K562 treated with DMSO at 1 percent for 4 hours (cell line): ENCODE measurements around the gene GSTCD. TPM values are rescaled to one million over a fixed set of nuclear protein-coding genes. Genes with fewer than 3 reads are reported as not detected.

Source experiments
- total RNA-seq: library from RNA; unstranded; fragments of 300-600 nt; gene quantifications from 2 replicates; pipeline ENCODE4 v1.2.3, GENCODE V29; 2022; ENCODE audit not compliant: insufficient read depth

GSTCD gene, protein sequence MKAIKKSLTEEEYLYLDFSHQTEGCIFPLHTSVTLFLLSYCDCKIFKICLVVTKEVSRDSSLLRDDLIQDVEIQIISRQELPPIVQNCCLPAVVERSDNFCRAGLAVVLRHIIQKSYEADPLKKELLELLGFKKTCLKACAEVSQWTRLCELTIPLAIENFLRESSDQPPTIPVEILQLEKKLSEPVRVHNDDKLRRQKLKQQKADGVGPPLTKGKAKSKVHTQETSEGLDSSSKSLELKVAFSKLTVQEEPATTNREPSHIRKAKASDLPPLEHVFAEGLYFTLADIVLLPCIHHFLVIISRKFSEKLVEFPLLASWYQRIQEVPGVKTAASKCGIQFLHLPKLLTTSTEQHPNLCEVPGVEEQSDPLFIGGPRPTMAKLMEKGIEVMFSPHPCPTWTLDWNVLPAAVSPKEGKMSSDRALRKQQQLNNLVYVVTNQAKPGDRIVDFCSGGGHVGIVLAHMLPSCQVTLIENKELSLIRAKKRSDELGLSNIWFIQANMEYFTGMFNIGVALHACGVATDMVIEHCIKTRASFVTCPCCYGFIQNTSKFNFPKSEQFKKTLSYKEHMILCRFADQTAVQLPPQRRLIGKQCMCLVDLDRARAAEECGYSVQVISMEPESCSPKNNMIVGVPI
- 7.2 and 8.6 TPM in 2 replicates for total RNA-seq

DNA sequence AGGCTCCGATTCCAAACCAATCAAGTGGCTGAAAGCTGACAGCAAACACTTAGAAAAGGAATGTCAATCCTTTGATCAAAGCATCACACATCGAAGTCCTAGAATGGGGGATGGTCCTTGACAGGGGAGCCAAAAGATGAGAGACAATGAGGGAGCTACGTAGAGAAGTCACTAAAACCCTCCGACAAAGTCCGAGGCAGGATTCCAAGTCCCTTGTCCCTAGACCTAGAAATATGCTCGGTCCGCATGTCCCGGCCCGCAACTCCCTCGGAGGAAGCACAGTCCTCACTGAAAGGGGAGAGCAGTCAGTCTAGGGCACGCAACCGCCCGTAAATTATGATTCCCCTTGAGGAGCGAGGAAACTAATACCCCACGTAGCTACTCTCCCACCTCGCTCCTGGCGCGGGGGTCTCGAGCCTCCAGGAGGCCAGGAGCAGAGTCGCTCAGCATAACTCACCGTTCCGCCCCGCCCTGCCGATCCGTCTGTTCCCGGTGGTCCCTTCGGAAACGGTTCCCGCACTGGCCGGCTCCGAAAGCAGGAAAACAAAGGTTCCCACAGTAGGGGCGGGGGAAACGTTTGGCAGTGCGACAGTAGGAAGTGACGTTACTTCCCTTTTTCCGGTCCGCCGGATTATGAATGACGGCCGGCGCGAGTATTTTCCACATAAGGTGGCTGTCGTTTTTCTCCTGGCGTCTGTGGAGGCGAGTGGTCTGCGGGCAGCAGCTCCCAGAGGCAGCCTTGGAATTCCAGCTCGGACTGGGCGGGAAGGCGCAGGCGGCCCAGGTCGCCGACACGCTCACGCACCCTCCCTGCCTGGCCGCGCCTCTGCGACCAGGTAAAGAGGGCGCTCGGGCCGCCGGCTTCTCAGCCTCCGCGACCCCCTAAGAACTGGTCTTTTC, at the start of gene GSTCD, which contains the start of gene INTS12:
TSS of gene GSTCD (plus strand) at position 604 of the 900 bp plus-strand sequence. CDS start 8,830 bp downstream, outside the sequence.
TSS of gene INTS12 (minus strand) at position 509 of the 900 bp plus-strand sequence. CDS start 8,684 bp downstream, outside the sequence.

DNA sequence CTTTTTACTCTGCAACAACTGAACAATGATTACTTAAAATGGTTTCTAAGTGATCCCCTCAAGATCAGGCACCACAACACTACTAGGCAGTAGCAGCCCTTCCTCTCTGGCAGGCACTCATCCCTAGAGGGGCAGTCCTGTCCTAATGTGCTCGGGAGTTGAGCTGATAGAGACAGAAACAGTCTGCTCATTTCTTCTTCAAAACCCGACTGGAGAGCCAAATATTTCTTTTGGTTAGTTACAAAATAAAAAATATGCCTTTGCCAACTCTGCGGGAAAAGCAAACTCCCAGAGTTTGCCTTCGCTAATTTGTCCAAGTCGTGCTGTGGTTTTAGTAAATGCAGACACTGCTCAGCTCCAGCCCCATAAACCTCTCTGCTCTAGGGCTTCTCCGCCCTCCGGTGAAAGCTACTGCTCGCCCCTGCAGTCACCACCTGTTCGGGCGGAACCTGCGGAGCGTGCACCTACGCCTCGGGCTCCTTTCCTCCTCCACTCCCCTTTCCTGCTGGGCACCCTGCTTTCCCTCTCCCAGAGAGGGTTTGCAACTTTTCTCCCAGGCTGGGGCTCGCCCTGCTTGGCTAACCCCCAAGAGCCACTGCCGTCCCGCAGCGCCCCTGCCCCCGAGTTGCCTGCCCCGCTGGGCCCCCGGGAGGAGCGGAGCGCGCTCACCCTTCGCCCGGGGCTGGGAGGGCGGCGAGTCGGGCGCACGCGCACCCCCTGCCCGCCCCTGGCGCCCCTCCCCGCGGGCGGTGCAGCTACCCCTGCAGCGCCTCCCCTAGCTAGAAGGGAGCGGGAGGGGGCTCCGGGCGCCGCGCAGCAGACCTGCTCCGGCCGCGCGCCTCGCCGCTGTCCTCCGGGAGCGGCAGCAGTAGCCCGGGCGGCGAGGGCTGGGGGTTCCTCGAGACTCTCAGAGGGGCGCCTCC, 186.3 kb downstream of the GSTCD start, which contains the start of gene NPNT:
TSS of gene NPNT (plus strand) at position 812 of the 923 bp plus-strand sequence. CDS start 182 bp downstream, outside the sequence.

Other genes starting within 250 kb of the GSTCD start
- 29.0 and 33.3 TPM in 2 replicates for gene PPA2, start 234.7 kb upstream of the GSTCD start, total RNA-seq
- not detected in 2 replicates for gene ARHGEF38, start 156.2 kb upstream of the GSTCD start, total RNA-seq
- 19.2 and 21.4 TPM in 2 replicates for gene INTS12, start 95 bp upstream of the GSTCD start, total RNA-seq
- gene NPNT, start 186.7 kb downstream of the GSTCD start, total RNA-seq, result not detected in 2 replicates